Stimulated activated naive CD8-positive, alpha-beta T cell treated with anti-CD3 and anti-CD28 coated beads, Interleukin-15, Interleukin-2, amounts not matched to agents 100 U/mL and 50 U/mL, for 24 hours (primary cell): Measurements from ENCODE around the gene PPM1F.
"Not testable (repeated sequence)": the region's sequence is repeated elsewhere in the genome, so short reads cannot be mapped to it uniquely, and the experiment has no call there.

Source experiments
- ATAC-seq: fragments of 150-1000 bp; cut with Tn5 transposase; one replicate; pipeline ENCODE4 v1.10.0; 2021
- DNase-seq: peaks from one replicate; pipeline ENCODE4 v3.0.0; 2021

PPM1F gene

GRCh38 chr22:21889251-21889990, 63.2 kb downstream of the PPM1F start:
- DNase-seq (no peak), ATAC-seq (no peak)

GRCh38 chr22:21887841-21888240, 64.8 kb downstream of the PPM1F start:
- DNase-seq (no peak), ATAC-seq (no peak)

GRCh38 chr22:21883930-21884329, 68.7 kb downstream of the PPM1F start:
- ATAC-seq, DNase-seq: not testable (repeated sequence)

- DNase-seq, ATAC-seq: not testable (repeated sequence)
These were observed 69.8 kb downstream of the PPM1F start for GRCh38 chr22:21882754-21883333.

GRCh38 chr22:21881841-21882753, 70.6 kb downstream of the PPM1F start:
- ATAC-seq: no peak
- DNase-seq: no peak

GRCh38 chr22:21876486-21877176, 76.0 kb downstream of the PPM1F start:
- DNase-seq: peak; percentile 37
- peak; percentile 95 for ATAC-seq

- DNase-seq, ATAC-seq: not testable (repeated sequence)
These were observed 77.7 kb downstream of the PPM1F start for GRCh38 chr22:21874953-21875352.

GRCh38 chr22:21873619-21874018, 79.0 kb downstream of the PPM1F start:
- DNase-seq: no peak
- no peak for ATAC-seq

GRCh38 chr22:21872741-21873140, 79.9 kb downstream of the PPM1F start:
- not testable (repeated sequence) for ATAC-seq, DNase-seq
